COLO668 (cell line): Measurements from ENCODE around the gene TSPAN14.

Experiments
- DNase-seq: peaks from one replicate; lab custom pipeline; 2025; ENCODE audit not compliant: unreplicated experiment; lab: John Stamatoyannopoulos, UW

The TSPAN14 gene

DNA sequence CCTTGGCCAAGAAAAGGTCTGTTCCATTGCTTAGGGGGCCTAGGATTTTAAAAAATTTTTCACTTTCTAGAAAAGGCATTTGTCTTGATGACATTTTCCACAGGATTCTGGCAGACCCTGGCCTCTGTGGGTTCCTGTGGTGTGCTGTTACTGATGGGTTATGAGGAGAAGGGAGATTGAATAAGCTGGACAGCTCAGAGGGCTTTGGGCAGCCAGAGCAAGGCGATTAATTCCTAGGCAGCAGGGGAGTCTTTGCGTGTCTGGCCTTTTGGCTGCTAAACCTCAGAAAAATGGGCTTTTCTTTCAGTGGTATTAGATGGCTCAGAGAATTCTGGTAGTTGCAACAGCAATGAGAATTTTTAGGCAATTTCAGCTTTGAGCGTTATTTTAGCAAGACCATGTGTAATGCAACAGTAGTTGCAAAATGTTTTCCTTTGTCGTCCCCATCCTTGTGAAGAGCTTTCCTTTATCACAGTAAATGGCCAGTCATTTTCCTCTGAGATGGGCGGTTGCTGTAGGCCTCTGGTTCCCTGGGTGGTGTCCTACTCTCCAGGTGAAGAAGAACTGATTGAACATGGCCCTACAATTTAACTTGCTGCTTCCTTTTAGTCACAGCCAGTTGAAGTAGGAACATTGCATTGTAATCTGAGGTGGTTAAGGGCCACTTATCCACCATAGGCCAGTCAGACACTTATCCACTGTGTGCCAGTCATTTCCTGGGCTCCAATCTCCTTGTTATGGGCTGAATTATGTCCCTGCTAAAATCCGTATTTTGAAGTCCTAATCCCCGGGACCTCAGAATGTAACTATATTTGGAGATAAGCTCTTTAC is 126.7 kb downstream of the TSPAN14 start:
- DNase-seq, result no peak

DNA sequence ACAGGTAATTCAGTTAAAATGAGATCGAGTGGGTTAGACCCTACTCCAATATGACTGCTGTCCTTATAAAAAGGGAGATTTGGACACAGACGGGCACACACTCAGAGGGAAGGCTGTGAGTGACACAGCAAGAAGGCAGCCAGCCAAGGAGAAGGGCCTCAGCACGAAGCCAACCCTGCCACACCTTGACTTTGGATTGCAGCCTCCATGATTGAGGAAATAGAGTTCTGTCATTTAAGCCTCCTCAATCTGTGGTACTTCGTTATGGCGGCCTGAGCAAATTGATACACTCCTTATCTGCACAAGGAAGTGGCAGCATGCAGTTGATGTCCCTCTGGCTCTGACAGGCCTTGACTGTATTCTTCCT is 127.3 kb downstream of the TSPAN14 start:
- no peak for DNase-seq

DNA sequence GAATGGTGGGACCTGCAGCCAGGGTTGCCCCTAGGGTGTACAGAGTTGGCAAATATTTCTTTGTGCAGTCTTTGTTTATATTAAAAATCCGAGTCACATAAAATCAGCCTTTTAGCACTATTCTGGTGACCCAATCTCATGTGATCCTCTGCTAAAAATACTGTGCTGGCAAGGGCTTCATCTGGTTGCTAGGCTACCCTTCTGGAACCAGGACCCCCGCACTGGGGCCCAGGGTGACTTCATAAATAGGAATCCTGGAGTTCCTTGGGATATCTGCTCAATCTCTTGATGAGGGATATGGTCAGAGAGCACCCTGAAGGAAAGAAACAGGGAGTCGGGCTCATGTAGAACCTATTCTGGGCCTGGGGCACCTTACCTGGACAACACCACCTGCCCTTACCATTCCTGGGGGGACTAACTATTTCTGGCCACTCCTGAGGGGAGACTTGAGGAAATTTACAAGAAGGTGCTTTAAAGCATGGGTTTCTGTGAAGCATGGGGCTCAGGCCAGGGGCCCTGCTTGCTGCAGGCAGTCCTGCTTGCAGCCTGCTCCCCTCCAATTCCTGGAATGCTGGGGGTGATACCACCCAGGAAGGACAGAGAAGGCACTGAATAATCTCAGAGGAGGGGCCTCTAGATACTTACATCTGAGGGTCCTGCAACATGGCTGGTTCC is 128.3 kb downstream of the TSPAN14 start:
- DNase-seq, result no peak
